OCI-LY7 (cell line): ENCODE data around the gene DHRS1. TPM values are rescaled to one million over a fixed set of nuclear protein-coding genes. Genes with fewer than 3 reads are reported as not detected.

Experiments
- BruUV-seq: library from RNA; stranded (reverse); fragments of 400-500 nt; replicated peaks from 2 replicates; lab custom pipeline; 2021; lab: Mats Ljungman, UMichigan
- CTCF ChIA-PET: fragments of 300-600 bp; sonication (Branson Sonifier 250); formaldehyde crosslinking; loops from one replicate; lab custom pipeline; 2022; ENCODE audit warnings: antibody characterized with exemption; ENCODE audit not compliant: unreplicated experiment; lab: Charles Lee
- POLR2A ChIA-PET: fragments of 300-600 bp; sonication (Branson Sonifier 250); formaldehyde crosslinking; loops from one replicate; lab custom pipeline; 2022; ENCODE audit warnings: antibody characterized with exemption; lab: Charles Lee
- DNase-seq: peaks from one replicate; pipeline ENCODE4 v3.0.0-alpha.2; 2015; ENCODE audit warnings: low spot score
- H2AFZ ChIP-seq: fragments of 200-600 bp; sonication (generic), shearing (Covaris generic); 2 replicates; pipeline ENCODE4 v1.6.1; 2014; ENCODE audit warnings: mild to moderate bottlenecking, antibody characterized with exemption, low read length, moderate library complexity
- H3K27ac ChIP-seq: fragments of 200-600 bp; sonication (generic); 2 replicates; pipeline ENCODE4 v1.5.1; 2014; ENCODE audit warnings: mixed run types, low read depth, mild to moderate bottlenecking, moderate library complexity, low read length, inconsistent platforms; ENCODE audit not compliant: poor library complexity, severe bottlenecking
- H3K36me3 ChIP-seq: fragments of 200-600 bp; sonication (generic); 2 replicates; pipeline ENCODE4 v1.6.1; 2014; ENCODE audit warnings: mild to moderate bottlenecking, antibody characterized with exemption, low read length, moderate library complexity, mixed read lengths; ENCODE audit not compliant: insufficient read depth
- H3K4me1 ChIP-seq: fragments of 200-600 bp; sonication (generic); 2 replicates; pipeline ENCODE4 v1.5.1; 2014; ENCODE audit warnings: mild to moderate bottlenecking, low read length; ENCODE audit not compliant: insufficient read depth, poor library complexity, severe bottlenecking
- H3K4me2 ChIP-seq: fragments of 200-600 bp; sonication (generic); 2 replicates; pipeline ENCODE4 v1.6.1; 2014; ENCODE audit warnings: mild to moderate bottlenecking, low read length
- H3K4me3 ChIP-seq: fragments of 200-600 bp; sonication (generic); 2 replicates; pipeline ENCODE4 v1.5.1; 2014; ENCODE audit warnings: mild to moderate bottlenecking, low read depth, low read length; ENCODE audit not compliant: poor library complexity, severe bottlenecking
- H3K79me2 ChIP-seq: fragments of 200-600 bp; sonication (generic); 2 replicates; pipeline ENCODE4 v1.6.1; 2016; ENCODE audit warnings: low read depth, mild to moderate bottlenecking, low read length, moderate library complexity, mixed read lengths; ENCODE audit not compliant: insufficient read depth
- H3K9me2 ChIP-seq: fragments of 200-600 bp; sonication (generic); 2 replicates; pipeline ENCODE4 v1.6.1; 2016; ENCODE audit warnings: mild to moderate bottlenecking, low read length, mixed read lengths; ENCODE audit not compliant: insufficient read depth
- H3K9me3 ChIP-seq: fragments of 200-600 bp; sonication (generic); 2 replicates; pipeline ENCODE4 v1.6.1; 2014; ENCODE audit warnings: mild to moderate bottlenecking, mixed run types, low read length, mixed read lengths
- H4K20me1 ChIP-seq: fragments of 200-600 bp; sonication (generic); 2 replicates; pipeline ENCODE4 v1.6.1; 2014; ENCODE audit warnings: mild to moderate bottlenecking, antibody characterized with exemption, low read length, moderate library complexity, mixed read lengths; ENCODE audit not compliant: insufficient read depth
- CTCF ChIP-seq: fragments of 200-600 bp; sonication (generic); conservative IDR thresholded peaks from 2 replicates; pipeline ENCODE4 v1.5.1; 2014; ENCODE audit warnings: mild to moderate bottlenecking, antibody characterized with exemption, low read length, moderate library complexity, mixed read lengths
- EZH2phosphoT487 ChIP-seq: fragments of 200-600 bp; sonication (generic); IDR thresholded peaks from 2 replicates; pipeline ENCODE4 v1.6.1; 2018; ENCODE audit warnings: low read depth, borderline replicate concordance, mild to moderate bottlenecking, mixed run types, antibody characterized with exemption, low read length, moderate library complexity, mixed read lengths
- intact Hi-C: fragments of 100-400 bp; cut with micrococcal nuclease; formaldehyde crosslinking; loops from one replicate; pipeline ENCODE4 v1.10.0; 2022; ENCODE audit not compliant: unreplicated experiment
- total RNA-seq, 2 experiments: library from RNA; depleted of rRNA in 1 of 2; stranded (reverse); fragments of >200 nt in 1 of 2; shearing (Covaris generic) in 1 of 2; gene quantifications; 2 replicates each; pipeline ENCODE4 v1.2.3, GENCODE V29; 2014 to 2022

DHRS1 gene
- total RNA-seq, 2 experiments from 2014 or later, result 27.4 to 34.9 TPM

GRCh38 chr14:24314377-24315193, 15.0 kb upstream of the DHRS1 start:
- Histone ChIP-seq H3K79me2 (no peaks in the 10 kb centered on the region), H3K4me1 (peaks cover 38% of the 10 kb centered on the region), H3K36me3 (peaks cover 42% of the 10 kb centered on the region), H3K4me2 (no peak overlapping the region), H3K9me2 (no peaks in the 10 kb centered on the region), H3K4me3 (no peak overlapping the region), H3K9me3 (no peaks in the 10 kb centered on the region), H2AFZ (no peak overlapping the region), H4K20me1 (no peaks in the 10 kb centered on the region), H3K27ac (no peak overlapping the region)
- ChIA-PET CTCF (no interaction called here), POLR2A (no interaction called here)
- TF ChIP-seq CTCF (no peak), EZH2phosphoT487 (no peak)
- DNase-seq, result no peak
- intact Hi-C loops, result no loop called here
- no TSS peak for BruUV-seq

DNA sequence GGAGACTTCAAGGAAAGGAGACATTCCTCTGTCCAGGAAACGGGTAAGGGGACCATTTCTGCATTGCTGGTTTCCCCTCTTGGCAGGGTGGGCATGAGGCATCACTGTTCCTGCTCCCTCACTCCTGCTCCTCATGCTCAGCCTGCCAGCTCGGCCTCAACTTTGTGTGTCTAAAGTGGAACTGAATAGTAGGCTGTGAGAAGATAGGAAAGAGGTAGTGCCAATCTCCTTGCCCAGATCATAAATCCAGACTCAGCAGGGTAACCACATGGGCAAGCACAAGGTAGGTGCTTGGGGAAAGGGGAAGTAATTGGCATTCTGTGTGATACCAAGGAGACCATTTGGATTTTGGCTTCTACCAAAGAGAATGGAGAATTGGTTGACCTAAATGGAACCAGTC, 14.3 kb upstream of the DHRS1 start:
- no peak overlapping the region for H3K27ac ChIP-seq

More for the DNA sequence above, 14.3 kb upstream of the DHRS1 start:
- ChIA-PET POLR2A (no interaction called here), CTCF (no interaction called here)
- H3K36me3 ChIP-seq, result peaks cover 49% of the 10 kb centered on the region
- no peak overlapping the region for H3K4me2 ChIP-seq
- H4K20me1 ChIP-seq, result no peaks in the 10 kb centered on the region
- no peaks in the 10 kb centered on the region for H3K9me2 ChIP-seq
- peaks cover 38% of the 10 kb centered on the region for H3K4me1 ChIP-seq
- TF ChIP-seq CTCF (no peak), EZH2phosphoT487 (no peak)
- no TSS peak for BruUV-seq
- no peaks in the 10 kb centered on the region for H3K9me3 ChIP-seq
- DNase-seq, result no peak
- intact Hi-C loops, result no loop called here
- no peak overlapping the region for H3K4me3 ChIP-seq
- H2AFZ ChIP-seq, result no peak overlapping the region
- no peaks in the 10 kb centered on the region for H3K79me2 ChIP-seq
